Neural cell (in vitro differentiated cells): Measurements from ENCODE around the gene BBS4.
"Not testable (repeated sequence)": the region's sequence is repeated elsewhere in the genome, so short reads cannot be mapped to it uniquely, and the experiment has no call there.

Experiments
- EP300 ChIP-seq: fragments of 450-650 bp; conservative IDR thresholded peaks from 2 replicates; pipeline ENCODE4 v1.6.1; 2014; ENCODE audit warnings: antibody characterized with exemption, mild to moderate bottlenecking, moderate library complexity; ENCODE audit not compliant: poor library complexity, severe bottlenecking
- EZH2 ChIP-seq: fragments of 200-600, 300-800 bp; shearing (Covaris generic), sonication (generic); IDR thresholded peaks from 2 replicates; pipeline ENCODE4 v1.6.1; 2014; ENCODE audit warnings: antibody characterized with exemption, low read length, borderline replicate concordance, mild to moderate bottlenecking; ENCODE audit not compliant: insufficient read depth, poor library complexity, severe bottlenecking
- MXI1 ChIP-seq: fragments of 450-650 bp; conservative IDR thresholded peaks from 2 replicates; pipeline ENCODE4 v1.6.1; 2014; ENCODE audit warnings: antibody characterized with exemption, mild to moderate bottlenecking; ENCODE audit not compliant: poor library complexity, severe bottlenecking
- POLR2AphosphoS5 ChIP-seq: IDR thresholded peaks from 2 replicates; pipeline ENCODE4 v1.6.1; 2012
- RAD21 ChIP-seq: fragments of 450-650 bp; conservative IDR thresholded peaks from 2 replicates; pipeline ENCODE4 v1.6.1; 2014; ENCODE audit warnings: antibody characterized with exemption, mild to moderate bottlenecking, moderate library complexity
- SMC3 ChIP-seq: fragments of 450-650 bp; conservative IDR thresholded peaks from 2 replicates; pipeline ENCODE4 v1.6.1; 2014; ENCODE audit warnings: antibody characterized with exemption, mild to moderate bottlenecking, moderate library complexity; ENCODE audit not compliant: poor library complexity
- TAF1 ChIP-seq: IDR thresholded peaks from 2 replicates; pipeline ENCODE4 v1.6.1; 2012; ENCODE audit warnings: low read depth
- TF ChIP-seq, protein P1 (sequence below): fragments of 450-650 bp; IDR thresholded peaks from 2 replicates; pipeline ENCODE4 v1.5.1; 2014; ENCODE audit warnings: antibody characterized with exemption, mild to moderate bottlenecking, moderate library complexity; ENCODE audit not compliant: poor library complexity, severe bottlenecking
- TF ChIP-seq, protein P2 (sequence below): IDR thresholded peaks from 2 replicates; pipeline ENCODE4 v1.6.1; 2012; ENCODE audit warnings: borderline replicate concordance

DNA sequence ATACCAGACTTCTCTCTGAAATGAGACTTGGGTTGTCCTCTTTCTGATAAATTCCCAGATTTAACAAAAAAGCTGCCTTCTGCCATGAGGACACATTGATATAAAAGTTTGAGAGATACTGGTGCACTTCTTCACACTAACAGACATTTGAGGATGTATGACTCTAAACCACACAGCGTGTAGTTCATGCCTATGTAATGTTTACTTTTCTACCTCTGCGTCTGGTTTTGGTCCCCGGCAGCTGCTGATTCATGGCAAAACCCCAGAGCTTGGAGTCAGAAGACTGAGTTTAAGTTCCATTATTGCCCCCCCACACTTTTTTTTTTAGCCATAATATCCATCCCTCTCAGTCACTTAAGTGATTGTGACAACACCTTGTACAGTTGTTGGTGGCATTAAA, 30.0 kb upstream of the BBS4 start:
- TF ChIP-seq, protein P1, sequence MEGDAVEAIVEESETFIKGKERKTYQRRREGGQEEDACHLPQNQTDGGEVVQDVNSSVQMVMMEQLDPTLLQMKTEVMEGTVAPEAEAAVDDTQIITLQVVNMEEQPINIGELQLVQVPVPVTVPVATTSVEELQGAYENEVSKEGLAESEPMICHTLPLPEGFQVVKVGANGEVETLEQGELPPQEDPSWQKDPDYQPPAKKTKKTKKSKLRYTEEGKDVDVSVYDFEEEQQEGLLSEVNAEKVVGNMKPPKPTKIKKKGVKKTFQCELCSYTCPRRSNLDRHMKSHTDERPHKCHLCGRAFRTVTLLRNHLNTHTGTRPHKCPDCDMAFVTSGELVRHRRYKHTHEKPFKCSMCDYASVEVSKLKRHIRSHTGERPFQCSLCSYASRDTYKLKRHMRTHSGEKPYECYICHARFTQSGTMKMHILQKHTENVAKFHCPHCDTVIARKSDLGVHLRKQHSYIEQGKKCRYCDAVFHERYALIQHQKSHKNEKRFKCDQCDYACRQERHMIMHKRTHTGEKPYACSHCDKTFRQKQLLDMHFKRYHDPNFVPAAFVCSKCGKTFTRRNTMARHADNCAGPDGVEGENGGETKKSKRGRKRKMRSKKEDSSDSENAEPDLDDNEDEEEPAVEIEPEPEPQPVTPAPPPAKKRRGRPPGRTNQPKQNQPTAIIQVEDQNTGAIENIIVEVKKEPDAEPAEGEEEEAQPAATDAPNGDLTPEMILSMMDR = not testable (repeated sequence)
- TF ChIP-seq RAD21, POLR2AphosphoS5, MXI1, EZH2, EP300, TAF1, SMC3: not testable (repeated sequence)
- TF ChIP-seq, protein P2, sequence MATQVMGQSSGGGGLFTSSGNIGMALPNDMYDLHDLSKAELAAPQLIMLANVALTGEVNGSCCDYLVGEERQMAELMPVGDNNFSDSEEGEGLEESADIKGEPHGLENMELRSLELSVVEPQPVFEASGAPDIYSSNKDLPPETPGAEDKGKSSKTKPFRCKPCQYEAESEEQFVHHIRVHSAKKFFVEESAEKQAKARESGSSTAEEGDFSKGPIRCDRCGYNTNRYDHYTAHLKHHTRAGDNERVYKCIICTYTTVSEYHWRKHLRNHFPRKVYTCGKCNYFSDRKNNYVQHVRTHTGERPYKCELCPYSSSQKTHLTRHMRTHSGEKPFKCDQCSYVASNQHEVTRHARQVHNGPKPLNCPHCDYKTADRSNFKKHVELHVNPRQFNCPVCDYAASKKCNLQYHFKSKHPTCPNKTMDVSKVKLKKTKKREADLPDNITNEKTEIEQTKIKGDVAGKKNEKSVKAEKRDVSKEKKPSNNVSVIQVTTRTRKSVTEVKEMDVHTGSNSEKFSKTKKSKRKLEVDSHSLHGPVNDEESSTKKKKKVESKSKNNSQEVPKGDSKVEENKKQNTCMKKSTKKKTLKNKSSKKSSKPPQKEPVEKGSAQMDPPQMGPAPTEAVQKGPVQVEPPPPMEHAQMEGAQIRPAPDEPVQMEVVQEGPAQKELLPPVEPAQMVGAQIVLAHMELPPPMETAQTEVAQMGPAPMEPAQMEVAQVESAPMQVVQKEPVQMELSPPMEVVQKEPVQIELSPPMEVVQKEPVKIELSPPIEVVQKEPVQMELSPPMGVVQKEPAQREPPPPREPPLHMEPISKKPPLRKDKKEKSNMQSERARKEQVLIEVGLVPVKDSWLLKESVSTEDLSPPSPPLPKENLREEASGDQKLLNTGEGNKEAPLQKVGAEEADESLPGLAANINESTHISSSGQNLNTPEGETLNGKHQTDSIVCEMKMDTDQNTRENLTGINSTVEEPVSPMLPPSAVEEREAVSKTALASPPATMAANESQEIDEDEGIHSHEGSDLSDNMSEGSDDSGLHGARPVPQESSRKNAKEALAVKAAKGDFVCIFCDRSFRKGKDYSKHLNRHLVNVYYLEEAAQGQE = not testable (repeated sequence)
